ENCODE results near the gene SRP72.

SRP72 gene

GRCh38 chr4:56550642-56551041 lies 83.2 kb downstream of the SRP72 start:
- no peak for DNase-seq

GRCh38 chr4:56551516-56551915 lies 84.1 kb downstream of the SRP72 start:
- DNase-seq = no peak

- DNase-seq = no peak
These were observed 84.9 kb downstream of the SRP72 start for GRCh38 chr4:56552273-56552672.
